ENCODE measurements around the gene SLC25A19.

GRCh38 chr17:75285123-75285522 lies 4.1 kb downstream of the SLC25A19 start:
- no peak for TF ChIP-seq MAX (IDR thresholded peaks at IDR 0.05; ENCODE audit: low read depth, low read length)
- no peak for TF ChIP-seq CTCF (IDR thresholded peaks at IDR 0.05; ENCODE audit: low read depth, low read length)
- TF ChIP-seq POLR2A (IDR thresholded peaks at IDR 0.05; ENCODE audit: extremely low read depth, insufficient read length), result no peak
